ENCODE measurements around the gene ZNRF2.

DNA sequence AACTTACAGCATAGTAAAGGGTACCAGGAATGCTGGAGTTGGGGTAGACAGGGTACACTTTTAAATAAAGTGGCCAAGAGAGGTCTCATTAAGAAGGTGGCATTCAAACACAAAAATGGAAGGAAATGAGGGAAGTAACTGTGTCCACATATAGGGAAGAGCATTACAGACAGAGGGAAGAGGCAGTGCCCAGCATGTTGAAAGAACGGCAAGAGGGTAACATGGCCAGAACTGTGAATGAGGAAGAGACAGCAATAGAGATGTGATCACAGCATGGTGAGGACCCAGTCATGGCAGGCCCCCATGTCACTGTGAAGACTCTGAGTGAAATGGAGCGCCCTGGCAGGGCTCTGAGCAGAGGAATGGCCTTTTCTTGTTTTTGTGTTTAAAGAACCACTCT, 35.1 kb upstream of the ZNRF2 start:
- TF ChIP-seq, protein P1, sequence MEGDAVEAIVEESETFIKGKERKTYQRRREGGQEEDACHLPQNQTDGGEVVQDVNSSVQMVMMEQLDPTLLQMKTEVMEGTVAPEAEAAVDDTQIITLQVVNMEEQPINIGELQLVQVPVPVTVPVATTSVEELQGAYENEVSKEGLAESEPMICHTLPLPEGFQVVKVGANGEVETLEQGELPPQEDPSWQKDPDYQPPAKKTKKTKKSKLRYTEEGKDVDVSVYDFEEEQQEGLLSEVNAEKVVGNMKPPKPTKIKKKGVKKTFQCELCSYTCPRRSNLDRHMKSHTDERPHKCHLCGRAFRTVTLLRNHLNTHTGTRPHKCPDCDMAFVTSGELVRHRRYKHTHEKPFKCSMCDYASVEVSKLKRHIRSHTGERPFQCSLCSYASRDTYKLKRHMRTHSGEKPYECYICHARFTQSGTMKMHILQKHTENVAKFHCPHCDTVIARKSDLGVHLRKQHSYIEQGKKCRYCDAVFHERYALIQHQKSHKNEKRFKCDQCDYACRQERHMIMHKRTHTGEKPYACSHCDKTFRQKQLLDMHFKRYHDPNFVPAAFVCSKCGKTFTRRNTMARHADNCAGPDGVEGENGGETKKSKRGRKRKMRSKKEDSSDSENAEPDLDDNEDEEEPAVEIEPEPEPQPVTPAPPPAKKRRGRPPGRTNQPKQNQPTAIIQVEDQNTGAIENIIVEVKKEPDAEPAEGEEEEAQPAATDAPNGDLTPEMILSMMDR (IDR thresholded peaks at IDR 0.05): no peak
- no peak for TF ChIP-seq POLR2A (IDR thresholded peaks at IDR 0.05)

Measured in body of pancreas (tissue), 4 donors.